OCI-LY7 (cell line): ENCODE data around the gene FCHSD2. TPM values are rescaled to one million over a fixed set of nuclear protein-coding genes. Genes with fewer than 3 reads are reported as not detected.

Source experiments
- BruUV-seq: library from RNA; stranded (reverse); fragments of 400-500 nt; replicated peaks from 2 replicates; lab custom pipeline; 2021; lab: Mats Ljungman, UMichigan
- CTCF ChIA-PET: fragments of 300-600 bp; sonication (Branson Sonifier 250); formaldehyde crosslinking; loops from one replicate; lab custom pipeline; 2022; ENCODE audit warnings: antibody characterized with exemption; ENCODE audit not compliant: unreplicated experiment; lab: Charles Lee
- POLR2A ChIA-PET: fragments of 300-600 bp; sonication (Branson Sonifier 250); formaldehyde crosslinking; loops from one replicate; lab custom pipeline; 2022; ENCODE audit warnings: antibody characterized with exemption; lab: Charles Lee
- DNase-seq: peaks from one replicate; pipeline ENCODE4 v3.0.0-alpha.2; 2015; ENCODE audit warnings: low spot score
- H2AFZ ChIP-seq: fragments of 200-600 bp; sonication (generic), shearing (Covaris generic); 2 replicates; pipeline ENCODE4 v1.6.1; 2014; ENCODE audit warnings: mild to moderate bottlenecking, antibody characterized with exemption, low read length, moderate library complexity
- H3K27ac ChIP-seq: fragments of 200-600 bp; sonication (generic); 2 replicates; pipeline ENCODE4 v1.5.1; 2014; ENCODE audit warnings: mixed run types, low read depth, mild to moderate bottlenecking, moderate library complexity, low read length, inconsistent platforms; ENCODE audit not compliant: poor library complexity, severe bottlenecking
- H3K36me3 ChIP-seq: fragments of 200-600 bp; sonication (generic); 2 replicates; pipeline ENCODE4 v1.6.1; 2014; ENCODE audit warnings: mild to moderate bottlenecking, antibody characterized with exemption, low read length, moderate library complexity, mixed read lengths; ENCODE audit not compliant: insufficient read depth
- H3K4me1 ChIP-seq: fragments of 200-600 bp; sonication (generic); 2 replicates; pipeline ENCODE4 v1.5.1; 2014; ENCODE audit warnings: mild to moderate bottlenecking, low read length; ENCODE audit not compliant: insufficient read depth, poor library complexity, severe bottlenecking
- H3K4me2 ChIP-seq: fragments of 200-600 bp; sonication (generic); 2 replicates; pipeline ENCODE4 v1.6.1; 2014; ENCODE audit warnings: mild to moderate bottlenecking, low read length
- H3K4me3 ChIP-seq: fragments of 200-600 bp; sonication (generic); 2 replicates; pipeline ENCODE4 v1.5.1; 2014; ENCODE audit warnings: mild to moderate bottlenecking, low read depth, low read length; ENCODE audit not compliant: poor library complexity, severe bottlenecking
- H3K79me2 ChIP-seq: fragments of 200-600 bp; sonication (generic); 2 replicates; pipeline ENCODE4 v1.6.1; 2016; ENCODE audit warnings: low read depth, mild to moderate bottlenecking, low read length, moderate library complexity, mixed read lengths; ENCODE audit not compliant: insufficient read depth
- H3K9me2 ChIP-seq: fragments of 200-600 bp; sonication (generic); 2 replicates; pipeline ENCODE4 v1.6.1; 2016; ENCODE audit warnings: mild to moderate bottlenecking, low read length, mixed read lengths; ENCODE audit not compliant: insufficient read depth
- H3K9me3 ChIP-seq: fragments of 200-600 bp; sonication (generic); 2 replicates; pipeline ENCODE4 v1.6.1; 2014; ENCODE audit warnings: mild to moderate bottlenecking, mixed run types, low read length, mixed read lengths
- H4K20me1 ChIP-seq: fragments of 200-600 bp; sonication (generic); 2 replicates; pipeline ENCODE4 v1.6.1; 2014; ENCODE audit warnings: mild to moderate bottlenecking, antibody characterized with exemption, low read length, moderate library complexity, mixed read lengths; ENCODE audit not compliant: insufficient read depth
- CTCF ChIP-seq: fragments of 200-600 bp; sonication (generic); conservative IDR thresholded peaks from 2 replicates; pipeline ENCODE4 v1.5.1; 2014; ENCODE audit warnings: mild to moderate bottlenecking, antibody characterized with exemption, low read length, moderate library complexity, mixed read lengths
- EZH2phosphoT487 ChIP-seq: fragments of 200-600 bp; sonication (generic); IDR thresholded peaks from 2 replicates; pipeline ENCODE4 v1.6.1; 2018; ENCODE audit warnings: low read depth, borderline replicate concordance, mild to moderate bottlenecking, mixed run types, antibody characterized with exemption, low read length, moderate library complexity, mixed read lengths
- intact Hi-C: fragments of 100-400 bp; cut with micrococcal nuclease; formaldehyde crosslinking; loops from one replicate; pipeline ENCODE4 v1.10.0; 2022; ENCODE audit not compliant: unreplicated experiment
- total RNA-seq, 2 experiments: library from RNA; depleted of rRNA in 1 of 2; stranded (reverse); fragments of >200 nt in 1 of 2; shearing (Covaris generic) in 1 of 2; gene quantifications; 2 replicates each; pipeline ENCODE4 v1.2.3, GENCODE V29; 2014 to 2022

Gene FCHSD2
- total RNA-seq, 2 experiments from 2014 or later, result 39.0 to 147 TPM

GRCh38 chr11:73162196-73162740 lies 20.1 kb upstream of the FCHSD2 start:
- no TSS peak for BruUV-seq
- peak; percentile 28 for DNase-seq
- peak overlapping the region; percentile 10; the same call in 1 of the 2 replicates for H3K4me2 ChIP-seq
- ChIA-PET POLR2A (interaction anchor here (0.6 to 5.0 kb wide), 8 partner anchors 9 to 154 kb away, joined by 3 to 76 read pairs (median 8); partner anchors contain the start of gene FCHSD2), CTCF (interaction anchor here (1.6 kb wide), 1 partner anchor 16 kb away, joined by 3 read pairs; no protein-coding TSS in a partner anchor)
- H3K9me2 ChIP-seq, result no peaks in the 10 kb centered on the region
- peaks cover 9% of the 10 kb centered on the region; the same call in 1 of the 2 replicates for H3K9me3 ChIP-seq
- intact Hi-C loops, result no loop called here
- TF ChIP-seq EZH2phosphoT487 (no peak), CTCF (no peak)
- H3K79me2 ChIP-seq, result no peaks in the 10 kb centered on the region
- no peaks in the 10 kb centered on the region; the same call in 1 of the 2 replicates for H3K36me3 ChIP-seq
- peak overlapping the region; percentile 57 for H2AFZ ChIP-seq
- H3K4me1 ChIP-seq, result peaks cover 86% of the 10 kb centered on the region
- no peak overlapping the region for H3K4me3 ChIP-seq
- H3K27ac ChIP-seq, result no peak overlapping the region
- no peaks in the 10 kb centered on the region for H4K20me1 ChIP-seq

- H2AFZ ChIP-seq, result no peak overlapping the region
- CTCF ChIA-PET, result interaction anchor here (1.5 kb wide), 1 partner anchor 9 kb away, joined by 4 read pairs; no protein-coding TSS in a partner anchor
- BruUV-seq, result no TSS peak
- H3K4me3 ChIP-seq, result no peak overlapping the region
- POLR2A ChIA-PET, result interaction anchor here (0.6 to 3.4 kb wide), 4 partner anchors 9 to 347 kb away, joined by 3 to 12 read pairs (median 4); partner anchors contain the start of gene FCHSD2
- peak; percentile 2 for DNase-seq
- no peak overlapping the region for H3K27ac ChIP-seq
- intact Hi-C loops, result no loop called here
- no peak for TF ChIP-seq EZH2phosphoT487
- TF ChIP-seq CTCF, result no peak
- peaks cover 9% of the 10 kb centered on the region; the same call in 1 of the 2 replicates for H3K9me3 ChIP-seq
- no peaks in the 10 kb centered on the region for H3K9me2 ChIP-seq
- H3K79me2 ChIP-seq, result no peaks in the 10 kb centered on the region
- no peaks in the 10 kb centered on the region; the same call in 1 of the 2 replicates for H3K36me3 ChIP-seq
- H3K4me2 ChIP-seq, result 0 out of 2 replicates have a peak overlapping the region, but pooled peaks have one; percentile 61
- H4K20me1 ChIP-seq, result no peaks in the 10 kb centered on the region
- peaks cover 87% of the 10 kb centered on the region for H3K4me1 ChIP-seq
Observed at GRCh38 chr11:73160005-73160760, 18.1 kb upstream of the FCHSD2 start.
